Measurements from ENCODE around the gene AK1. TPM values are rescaled to one million over a fixed set of nuclear protein-coding genes. Genes with fewer than 3 reads are reported as not detected.

The AK1 gene
- total RNA-seq, 1 experiment from 2014 or later, result 31.6 TPM

- no peak overlapping the region for H3K56ac ChIP-seq (ENCODE audit: insufficient read length, low read depth, low read length)
- H3K9me3 Mint-ChIP-seq, result no peaks in the 10 kb centered on the region
- no peak overlapping the region for H3K4me2 ChIP-seq (ENCODE audit: insufficient read depth, insufficient read length, low read length)
- H3T11ph ChIP-seq (ENCODE audit: low read length), result no peak overlapping the region
- H3K79me2 ChIP-seq (ENCODE audit: insufficient read depth, low read length), result no peaks in the 10 kb centered on the region
- no peaks in the 10 kb centered on the region for H3K4me1 Mint-ChIP-seq
- no peaks in the 10 kb centered on the region for H3K23me2 ChIP-seq (ENCODE audit: insufficient read length, low read depth, low read length, poor library complexity, severe bottlenecking)
- H2BK12ac ChIP-seq (ENCODE audit: insufficient read length, low read depth, low read length), result no peak overlapping the region
- no CpG with 5 or more reads among the region's 11 CpGs for WGBS (ENCODE audit: extremely low coverage, insufficient read length, low lambda C conversion rate)
- no peak overlapping the region for H3K4me3 Mint-ChIP-seq
- no peaks in the 10 kb centered on the region for H3K9me3 ChIP-seq (ENCODE audit: control insufficient read depth, low read depth, low read length)
- H3K9ac ChIP-seq (ENCODE audit: extremely low read depth, insufficient read length, low read length), result no peak overlapping the region
- H3K27ac ChIP-seq (ENCODE audit: insufficient read length, low read depth, low read length), result no peak overlapping the region
- H2AK5ac ChIP-seq (ENCODE audit: insufficient read length, low read length), result no peak overlapping the region
- H3K23ac ChIP-seq (ENCODE audit: insufficient read length, low read depth, low read length), result no peak overlapping the region
- TF ChIP-seq CTCF (conservative IDR thresholded peaks at IDR 0.05), result no peak
- no peak overlapping the region for H4K5ac ChIP-seq (ENCODE audit: insufficient read length, low read depth, low read length)
- H3K79me1 ChIP-seq (ENCODE audit: insufficient read depth, low read depth, low read length, poor library complexity, severe bottlenecking), result no peaks in the 10 kb centered on the region
- H3K27me3 Mint-ChIP-seq (ENCODE audit: low read depth), result no peaks in the 10 kb centered on the region
- no peak overlapping the region for H2BK15ac ChIP-seq (ENCODE audit: low read depth, low read length)
- H2BK20ac ChIP-seq (ENCODE audit: low read depth, low read length, poor library complexity, severe bottlenecking), result no peak overlapping the region
- H2AFZ ChIP-seq (ENCODE audit: low read length), result no peak overlapping the region
- no peak overlapping the region for H2BK5ac ChIP-seq (ENCODE audit: insufficient read length, low read length)
- no peak overlapping the region for H4K91ac ChIP-seq (ENCODE audit: insufficient read length, low read depth, low read length)
- no peaks in the 10 kb centered on the region for H3K27me3 ChIP-seq (ENCODE audit: insufficient read depth, low read length)
- no peak for DNase-seq
- H3K4me1 ChIP-seq (ENCODE audit: insufficient read depth, low read length), result no peaks in the 10 kb centered on the region
- no peaks in the 10 kb centered on the region for H4K20me1 ChIP-seq (ENCODE audit: control insufficient read depth, insufficient read depth, insufficient read length)
- H3K27ac Mint-ChIP-seq, result peak overlapping the region in 1 of 3 experiments; percentile 57; a peak in 1 of 7 replicates
- no peak overlapping the region for H4K8ac ChIP-seq (replicated peaks; ENCODE audit: insufficient read length, low read depth, low read length)
- peaks cover 0 to 25% (median 18%) of the 10 kb centered on the region in 3 experiments; a peak in 4 of 7 replicates for H3K36me3 Mint-ChIP-seq (ENCODE audit: insufficient read depth in 1 of 3, low read depth in 3 of 3)
- no peak overlapping the region for H2BK120ac ChIP-seq (ENCODE audit: low read depth, low read length, poor library complexity, severe bottlenecking)
- no peak overlapping the region for H3K14ac ChIP-seq (ENCODE audit: insufficient read depth, low read length)
- no peak overlapping the region for H3K18ac ChIP-seq (ENCODE audit: insufficient read length, low read depth, low read length)
- no peak overlapping the region for H3K4ac ChIP-seq (ENCODE audit: low read depth, low read length)
These were observed 58.9 kb downstream of the AK1 start for GRCh38 chr9:127818574-127818973.

All from H9 (cell line).